Thyroid gland (tissue), 4 donors: Measurements from ENCODE around the gene MIB1. TPM values are rescaled to one million over a fixed set of nuclear protein-coding genes. Genes with fewer than 3 reads are reported as not detected.

Experiments used
- DNase-seq, 2 donors: peaks; one replicate each; pipeline ENCODE4 v3.0.0-alpha.2; 2019
- H3K27ac ChIP-seq, 3 donors: fragments of 200-600 bp; sonication (generic); 1 replicate in 2 of 3; 2 replicates in 1 of 3; pipeline ENCODE4 v1.5.1; 2016 to 2019; ENCODE audit warnings: mild to moderate bottlenecking in 1 of 3, moderate library complexity in 1 of 3
- H3K27me3 ChIP-seq: fragments of 200-600 bp; sonication (generic); one replicate; pipeline ENCODE4 v1.5.1; 2019
- H3K36me3 ChIP-seq, 2 donors: fragments of 200-600 bp; sonication (generic); one replicate each; pipeline ENCODE4 v1.5.1; 2016 to 2019
- H3K4me1 ChIP-seq, 2 donors: fragments of 200-600 bp; sonication (generic); one replicate each; pipeline ENCODE4 v1.5.1; 2017 to 2019
- H3K4me3 ChIP-seq, 3 donors: fragments of 200-600 bp; sonication (generic); replicated peaks in 1 of 3; 1 replicate in 2 of 3; 2 replicates in 1 of 3; pipeline ENCODE4 v1.5.1; 2016; ENCODE audit warnings: mild to moderate bottlenecking in 1 of 3
- H3K9me3 ChIP-seq: fragments of 200-600 bp; sonication (generic); one replicate; pipeline ENCODE4 v1.5.1; 2017
- POLR2A ChIP-seq, 2 donors: fragments of 450-650 bp; IDR thresholded peaks; one replicate each; pipeline ENCODE4 v1.6.1; 2017; ENCODE audit warnings: antibody characterized with exemption in 2 of 2, mild to moderate bottlenecking in 2 of 2, moderate library complexity in 1 of 2
- WGBS, 2 donors: methylation state at CpG; one replicate each; pipeline ENCODE4 v1.1.5; 2017; 5-methylcytosine and 5-hydroxymethylcytosine counted together
- intact Hi-C: fragments of 100-400 bp; cut with DNase I; formaldehyde crosslinking; loops from one replicate; pipeline ENCODE4 v1.15.1; 2023
- total RNA-seq, 4 donors: library from RNA; depleted of rRNA; stranded (reverse); fragments of >200 nt; gene quantifications; one replicate each; pipeline ENCODE4 v1.2.3, GENCODE V29; 2016
- TF ChIP-seq, protein P1 (sequence below), 6 experiments: fragments of 200-600 bp in 3 of 6; fragments of 450-650 bp in 3 of 6; sonication (generic) in 3 of 6; IDR thresholded peaks; one replicate each; pipeline ENCODE4 v1.5.1; 2016 to 2019; ENCODE audit warnings: antibody characterized with exemption in 6 of 6, mild to moderate bottlenecking in 2 of 6, inconsistent platforms in 1 of 6, moderate library complexity in 1 of 6

Gene MIB1
- total RNA-seq, 4 donors from 2014 or later = 35.8 to 55.6 (median 45.0) TPM

DNA sequence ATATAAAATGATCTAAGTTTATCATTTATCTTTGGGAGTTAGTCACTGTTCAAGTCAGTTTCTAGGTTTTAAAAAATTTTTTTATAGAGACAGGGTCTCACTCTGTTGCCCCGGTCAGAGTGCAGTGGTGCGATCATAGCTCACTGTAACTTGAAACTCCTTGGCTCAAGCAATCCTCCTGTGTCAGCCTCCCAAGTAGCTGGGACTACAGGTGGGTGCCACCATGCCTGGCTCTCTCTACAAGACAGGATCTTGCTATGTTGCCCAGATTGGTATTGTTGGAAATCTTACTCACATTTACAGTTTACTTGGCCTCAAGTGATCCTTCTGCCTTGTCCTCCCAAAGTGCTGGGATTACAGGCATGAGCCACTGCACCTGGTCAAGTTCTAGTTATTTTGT, 74.5 kb downstream of the MIB1 start:
- Histone ChIP-seq H3K27me3 (no peaks in the 10 kb centered on the region), H3K27ac (no peak overlapping the region), H3K4me3 (no peak overlapping the region), H3K4me1 (no peaks in the 10 kb centered on the region), H3K9me3 (no peaks in the 10 kb centered on the region), H3K36me3 (no peaks in the 10 kb centered on the region)
- DNase-seq = no peak
- 95 to 97% methylated on average over 2 of the region's 2 CpGs for WGBS, 2 donors
- no peak for TF ChIP-seq POLR2A (IDR thresholded peaks at IDR 0.05)
- TF ChIP-seq, protein P1, sequence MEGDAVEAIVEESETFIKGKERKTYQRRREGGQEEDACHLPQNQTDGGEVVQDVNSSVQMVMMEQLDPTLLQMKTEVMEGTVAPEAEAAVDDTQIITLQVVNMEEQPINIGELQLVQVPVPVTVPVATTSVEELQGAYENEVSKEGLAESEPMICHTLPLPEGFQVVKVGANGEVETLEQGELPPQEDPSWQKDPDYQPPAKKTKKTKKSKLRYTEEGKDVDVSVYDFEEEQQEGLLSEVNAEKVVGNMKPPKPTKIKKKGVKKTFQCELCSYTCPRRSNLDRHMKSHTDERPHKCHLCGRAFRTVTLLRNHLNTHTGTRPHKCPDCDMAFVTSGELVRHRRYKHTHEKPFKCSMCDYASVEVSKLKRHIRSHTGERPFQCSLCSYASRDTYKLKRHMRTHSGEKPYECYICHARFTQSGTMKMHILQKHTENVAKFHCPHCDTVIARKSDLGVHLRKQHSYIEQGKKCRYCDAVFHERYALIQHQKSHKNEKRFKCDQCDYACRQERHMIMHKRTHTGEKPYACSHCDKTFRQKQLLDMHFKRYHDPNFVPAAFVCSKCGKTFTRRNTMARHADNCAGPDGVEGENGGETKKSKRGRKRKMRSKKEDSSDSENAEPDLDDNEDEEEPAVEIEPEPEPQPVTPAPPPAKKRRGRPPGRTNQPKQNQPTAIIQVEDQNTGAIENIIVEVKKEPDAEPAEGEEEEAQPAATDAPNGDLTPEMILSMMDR (IDR thresholded peaks at IDR 0.05) = no peak
- intact Hi-C loops = no loop called here

DNA sequence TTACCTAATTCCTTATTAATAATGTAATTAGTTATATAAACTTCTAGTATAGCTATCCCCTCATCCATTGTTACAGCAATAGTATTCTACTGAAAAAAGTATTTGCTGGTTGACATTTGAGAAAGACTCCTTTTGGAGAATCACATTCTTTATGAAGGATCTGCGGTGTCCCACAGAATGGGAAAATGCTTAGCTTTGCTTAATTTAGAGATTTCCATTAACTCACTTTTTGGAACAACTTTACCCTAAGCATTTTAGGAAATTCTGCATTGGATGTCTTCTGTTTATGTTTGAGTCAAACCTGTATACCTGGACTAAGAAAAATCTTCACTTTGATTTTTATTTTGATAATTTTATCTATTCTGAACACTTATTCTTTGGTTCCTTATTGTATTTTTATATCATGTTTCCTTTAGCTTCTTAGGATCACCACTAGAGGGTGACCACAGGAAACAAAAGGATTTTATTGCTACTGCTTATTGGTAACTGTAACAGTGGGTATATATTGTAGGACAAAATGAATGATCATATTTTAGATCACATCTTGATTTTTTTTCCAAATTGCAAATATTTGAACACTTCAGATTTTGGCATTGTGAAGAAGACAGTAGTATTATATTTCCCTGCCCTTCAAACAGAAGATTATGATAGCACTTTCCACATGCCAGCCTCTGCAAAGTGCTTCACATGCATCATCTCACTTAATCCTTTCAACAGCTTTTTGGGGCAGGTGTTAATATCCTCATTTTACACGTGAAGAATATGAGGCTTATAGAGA, 79.6 kb downstream of the MIB1 start:
- Histone ChIP-seq H3K4me1 (no peaks in the 10 kb centered on the region), H3K27ac (no peak overlapping the region), H3K36me3 (no peaks in the 10 kb centered on the region), H3K4me3 (no peak overlapping the region), H3K27me3 (no peaks in the 10 kb centered on the region), H3K9me3 (no peaks in the 10 kb centered on the region)
- 56 to 77% methylated on average over 2 of the region's 2 CpGs for WGBS, 2 donors
- intact Hi-C loops = no loop called here
- no peak for TF ChIP-seq POLR2A (IDR thresholded peaks at IDR 0.05)
- TF ChIP-seq, protein P1 (IDR thresholded peaks at IDR 0.05) = peak in 5 of 6 experiments; percentile 12 to 57 (median 51)
- no peak for DNase-seq

DNA sequence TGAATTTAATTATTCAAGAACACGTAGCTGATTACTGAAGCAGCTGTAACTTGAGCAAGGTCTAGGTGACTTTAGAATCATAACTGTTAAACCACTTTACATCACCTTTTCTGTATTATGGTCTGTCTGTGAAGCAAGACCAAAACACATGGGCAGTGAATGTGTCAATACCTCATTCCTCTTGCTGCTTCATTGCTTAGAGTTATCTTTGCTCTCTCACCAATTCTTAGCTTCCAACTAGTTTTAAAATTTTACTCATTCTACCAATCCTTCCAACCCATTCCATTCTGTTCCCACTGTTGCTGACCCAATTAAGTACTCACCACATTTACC, 80.2 kb downstream of the MIB1 start:
- no peak for DNase-seq
- TF ChIP-seq POLR2A (IDR thresholded peaks at IDR 0.05) = no peak
- TF ChIP-seq, protein P1 (IDR thresholded peaks at IDR 0.05) = no peak
- no peaks in the 10 kb centered on the region for H3K9me3 ChIP-seq
- intact Hi-C loops = no loop called here
- no peak overlapping the region for H3K27ac ChIP-seq
- 89 to 97% methylated on average over 1 of the region's 1 CpG for WGBS, 2 donors
- peaks cover 1 to 3% of the 10 kb centered on the region in 2 donors for H3K4me1 ChIP-seq
- H3K27me3 ChIP-seq = no peaks in the 10 kb centered on the region
- H3K4me3 ChIP-seq = no peak overlapping the region
- H3K36me3 ChIP-seq = no peaks in the 10 kb centered on the region

DNA sequence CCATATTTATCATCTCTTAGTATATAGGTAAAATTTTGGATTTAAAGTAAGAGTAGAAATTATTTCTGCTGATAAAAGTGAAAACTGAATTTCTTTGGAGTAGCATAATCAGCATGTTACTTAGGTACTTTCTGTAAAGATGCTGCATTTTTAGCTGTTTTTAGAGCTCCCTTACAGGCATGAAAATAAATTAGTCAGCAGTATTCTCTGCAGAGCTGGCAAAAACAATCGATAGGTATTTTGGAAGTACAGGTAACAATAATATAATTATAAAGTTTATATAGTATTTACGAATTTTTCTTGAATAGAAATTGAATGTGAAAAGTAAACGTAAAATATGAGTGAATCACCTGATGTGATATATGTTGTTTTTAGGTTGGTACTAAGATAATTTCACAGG, 83.3 kb downstream of the MIB1 start:
- intact Hi-C loops = no loop called here
- TF ChIP-seq POLR2A (IDR thresholded peaks at IDR 0.05) = no peak
- TF ChIP-seq, protein P1 (IDR thresholded peaks at IDR 0.05) = no peak
- Histone ChIP-seq H3K4me1 (peaks cover 4 to 5% of the 10 kb centered on the region in 2 donors), H3K9me3 (no peaks in the 10 kb centered on the region), H3K36me3 (no peaks in the 10 kb centered on the region), H3K27me3 (no peaks in the 10 kb centered on the region), H3K27ac (no peak overlapping the region), H3K4me3 (no peak overlapping the region)
- DNase-seq = no peak
- WGBS, 2 donors = 99% methylated on average over 3 of the region's 3 CpGs

DNA sequence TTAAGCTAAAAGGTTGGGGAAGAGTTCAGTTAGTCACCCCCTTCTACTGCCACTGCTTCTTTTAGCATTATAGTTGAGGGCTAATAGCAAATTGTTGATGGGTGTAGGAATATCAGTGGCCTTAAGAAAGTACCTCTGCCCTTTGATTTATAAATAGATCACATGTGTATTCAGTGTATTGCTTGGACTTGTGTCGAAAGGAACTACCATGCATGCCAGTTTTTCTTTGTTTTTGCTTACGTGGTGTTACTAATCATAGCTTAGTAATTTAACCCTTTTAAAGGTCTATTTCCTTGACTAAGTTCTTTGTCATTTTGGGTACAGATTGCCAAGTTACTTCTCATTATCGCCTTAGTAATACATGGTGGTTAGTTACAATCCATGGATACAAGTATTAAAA, 85.6 kb downstream of the MIB1 start:
- H3K9me3 ChIP-seq = no peaks in the 10 kb centered on the region
- intact Hi-C loops = no loop called here
- no peak overlapping the region for H3K4me3 ChIP-seq
- no peak for TF ChIP-seq POLR2A (IDR thresholded peaks at IDR 0.05)
- TF ChIP-seq, protein P1 (IDR thresholded peaks at IDR 0.05) = no peak
- H3K4me1 ChIP-seq = peaks cover 4 to 14% of the 10 kb centered on the region in 2 donors
- H3K27ac ChIP-seq = no peak overlapping the region
- DNase-seq = no peak
- H3K36me3 ChIP-seq = no peaks in the 10 kb centered on the region
- H3K27me3 ChIP-seq = no peaks in the 10 kb centered on the region
- 41 to 44% methylated on average over 3 of the region's 3 CpGs for WGBS, 2 donors
